Measurements from ENCODE around the gene STX3.

STX3 gene

DNA sequence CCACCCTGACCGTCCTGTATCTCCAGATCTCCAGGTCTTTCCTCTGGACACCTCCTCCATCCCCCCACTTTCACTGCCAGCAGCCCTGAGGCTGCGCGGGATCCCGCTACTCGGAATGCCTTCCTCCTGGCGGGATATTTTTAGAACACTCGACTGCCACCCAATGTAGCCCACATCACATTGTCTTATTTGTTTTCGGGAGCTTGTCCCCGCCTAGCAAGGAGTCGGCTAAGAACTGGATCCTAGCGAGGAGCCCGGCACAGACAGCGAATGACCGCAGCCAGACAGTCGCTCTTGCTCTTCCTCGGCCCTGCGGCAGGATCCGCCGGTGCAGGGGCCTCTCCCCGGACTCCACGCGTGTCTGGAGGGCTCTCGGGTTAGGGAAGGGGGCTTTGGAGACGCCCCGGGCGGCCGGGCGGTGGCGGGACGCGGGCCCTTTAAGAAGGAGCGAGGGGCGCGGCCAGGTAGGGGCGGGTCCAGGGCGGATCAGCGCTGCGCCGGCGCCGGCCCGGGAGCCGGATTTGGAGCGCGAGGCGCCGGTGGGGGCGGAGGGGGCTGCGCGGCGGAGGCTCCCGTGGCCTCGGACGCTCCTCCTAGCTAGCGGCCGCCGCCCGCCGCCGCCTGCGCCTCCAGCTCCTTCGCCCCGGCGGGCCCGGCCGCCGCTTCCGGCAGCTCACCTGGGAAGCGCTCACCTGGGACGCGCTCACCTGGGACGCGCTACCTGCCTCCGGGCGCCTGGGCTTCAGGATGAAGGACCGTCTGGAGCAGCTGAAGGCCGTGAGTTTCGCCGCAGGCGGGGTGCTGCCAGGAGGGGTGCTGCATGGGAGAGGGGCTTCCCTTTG is at the start of gene STX3:
Gene STX3 (plus strand): TSS at position 518 of the 842 bp plus-strand sequence. CDS start 230 bp downstream, at position 748.
- H3K9ac ChIP-seq (ENCODE audit: low read length in 2 of 2), result peak within 1 kb of the TSS; percentile 71 to 77
- H3K4me1 ChIP-seq (ENCODE audit: control insufficient read depth, insufficient read depth, low read length), result peaks cover 20% of the 10 kb centered on the region
- no peaks in the 10 kb centered on the region for H3K9me3 ChIP-seq (ENCODE audit: control insufficient read depth in 2 of 2, low read length in 2 of 2)
- no peaks in the 10 kb centered on the region for H3K27me3 ChIP-seq (ENCODE audit: control insufficient read depth in 1 of 2, insufficient read depth in 2 of 2, low read length in 2 of 2)
- peak within 1 kb of the TSS; percentile 77 for H3K27ac ChIP-seq (ENCODE audit: low read length)
- H3K36me3 ChIP-seq (ENCODE audit: control insufficient read depth in 2 of 2, insufficient read depth in 2 of 2, low read length in 2 of 2), result no peaks in the 10 kb centered on the region
- peak within 1 kb of the TSS; percentile 89 to 96 for H3K4me3 ChIP-seq (ENCODE audit: low read length in 2 of 2)

DNA sequence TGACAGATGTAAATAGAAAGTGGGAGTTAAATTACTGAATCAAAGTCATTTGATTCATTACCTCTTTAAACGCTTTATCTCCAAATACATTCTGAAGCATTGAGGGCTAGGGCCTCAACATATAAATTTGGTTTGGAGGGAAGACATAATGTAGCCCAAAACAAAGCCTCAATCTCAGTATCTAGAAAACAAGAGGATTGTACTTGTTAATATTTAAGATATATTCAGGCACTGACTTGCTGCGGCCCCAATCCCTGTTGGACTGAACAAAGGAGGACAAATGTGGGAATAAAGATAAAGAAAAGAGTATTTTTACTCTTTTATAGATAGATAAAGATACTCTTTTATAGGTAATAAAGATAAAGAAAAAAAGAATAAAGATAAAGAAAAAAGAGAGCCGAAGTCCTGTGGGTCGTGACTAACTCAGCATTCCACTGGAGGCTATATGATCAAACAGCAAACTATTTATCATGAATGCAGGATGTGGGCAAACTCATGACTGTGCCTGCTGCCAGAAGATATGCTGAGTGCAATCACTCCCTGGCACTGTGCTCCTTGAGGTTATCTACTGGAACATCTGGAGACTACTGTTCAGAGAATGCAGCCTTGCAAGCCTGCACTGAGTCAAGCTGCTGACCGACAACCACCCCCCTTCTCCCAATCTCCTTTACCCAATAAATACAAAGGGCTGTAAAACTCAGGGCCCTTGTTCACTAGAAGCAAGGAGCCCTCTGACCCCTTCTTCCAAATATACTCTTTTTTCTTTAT is 48.5 kb upstream of the STX3 start:
- H3K9ac ChIP-seq (ENCODE audit: low read length in 2 of 2), result no peak overlapping the region
- no peak overlapping the region for H3K27ac ChIP-seq (ENCODE audit: low read length)
- no peaks in the 10 kb centered on the region for H3K36me3 ChIP-seq (ENCODE audit: control insufficient read depth in 2 of 2, insufficient read depth in 2 of 2, low read length in 2 of 2)
- no peak overlapping the region for H3K4me3 ChIP-seq (ENCODE audit: low read length in 2 of 2)
- H3K4me1 ChIP-seq (ENCODE audit: control insufficient read depth, insufficient read depth, low read length), result no peaks in the 10 kb centered on the region
- no peaks in the 10 kb centered on the region for H3K9me3 ChIP-seq (ENCODE audit: control insufficient read depth in 2 of 2, low read length in 2 of 2)
- H3K27me3 ChIP-seq (ENCODE audit: control insufficient read depth in 1 of 2, insufficient read depth in 2 of 2, low read length in 2 of 2), result peaks cover 0 to 2% of the 10 kb centered on the region in 2 donors

DNA sequence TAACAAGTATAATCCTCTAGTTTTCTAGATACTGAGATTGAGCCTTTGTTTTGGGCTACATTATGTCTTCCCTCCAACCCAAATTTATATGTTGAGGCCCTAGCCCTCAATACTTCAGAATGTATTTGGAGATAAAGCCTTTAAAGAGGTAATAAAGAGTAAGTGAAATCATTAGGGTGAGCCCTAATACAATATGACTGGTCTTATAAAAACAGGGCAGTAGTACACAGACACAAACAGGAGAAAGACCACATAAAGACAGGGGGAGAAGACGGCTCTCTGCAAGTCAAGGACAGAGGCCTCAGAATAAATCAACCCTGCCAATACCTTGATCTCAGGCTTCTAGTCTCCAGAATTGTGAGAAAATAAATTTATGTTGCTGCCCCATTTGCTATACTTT is 47.8 kb upstream of the STX3 start:
- Histone ChIP-seq H3K27ac (ENCODE audit: low read length) (no peak overlapping the region), H3K9me3 (ENCODE audit: control insufficient read depth in 2 of 2, low read length in 2 of 2) (no peaks in the 10 kb centered on the region), H3K9ac (ENCODE audit: low read length in 2 of 2) (no peak overlapping the region), H3K4me1 (ENCODE audit: control insufficient read depth, insufficient read depth, low read length) (no peaks in the 10 kb centered on the region), H3K27me3 (ENCODE audit: control insufficient read depth in 1 of 2, insufficient read depth in 2 of 2, low read length in 2 of 2) (peaks cover 0 to 2% of the 10 kb centered on the region in 2 donors), H3K36me3 (ENCODE audit: control insufficient read depth in 2 of 2, insufficient read depth in 2 of 2, low read length in 2 of 2) (no peaks in the 10 kb centered on the region), H3K4me3 (ENCODE audit: low read length in 2 of 2) (no peak overlapping the region)

DNA sequence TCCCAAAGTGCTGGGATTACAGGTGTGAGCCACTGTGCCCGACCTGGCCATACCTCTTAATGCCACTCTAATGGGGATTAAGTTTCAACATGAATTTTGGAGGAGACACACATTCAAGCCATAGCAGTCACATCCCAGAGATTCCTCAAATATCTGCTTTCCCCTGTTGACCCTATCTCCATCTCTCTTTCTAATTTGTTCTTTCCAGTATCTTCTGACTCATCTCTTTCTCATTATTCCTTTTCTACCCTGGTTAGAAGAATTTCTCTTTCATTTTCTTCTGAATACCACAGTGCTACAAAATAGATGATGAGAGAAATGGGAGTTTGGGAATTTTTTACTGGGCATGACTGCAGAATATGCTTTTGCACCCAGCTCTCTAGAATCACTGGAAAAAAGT is 46.6 kb upstream of the STX3 start:
- Histone ChIP-seq H3K36me3 (ENCODE audit: control insufficient read depth in 2 of 2, insufficient read depth in 2 of 2, low read length in 2 of 2) (no peaks in the 10 kb centered on the region), H3K4me1 (ENCODE audit: control insufficient read depth, insufficient read depth, low read length) (no peaks in the 10 kb centered on the region), H3K9me3 (ENCODE audit: control insufficient read depth in 2 of 2, low read length in 2 of 2) (no peaks in the 10 kb centered on the region), H3K27me3 (ENCODE audit: control insufficient read depth in 1 of 2, insufficient read depth in 2 of 2, low read length in 2 of 2) (peaks cover 0 to 6% of the 10 kb centered on the region in 2 donors), H3K27ac (ENCODE audit: low read length) (no peak overlapping the region), H3K9ac (ENCODE audit: low read length in 2 of 2) (no peak overlapping the region), H3K4me3 (ENCODE audit: low read length in 2 of 2) (no peak overlapping the region)

DNA sequence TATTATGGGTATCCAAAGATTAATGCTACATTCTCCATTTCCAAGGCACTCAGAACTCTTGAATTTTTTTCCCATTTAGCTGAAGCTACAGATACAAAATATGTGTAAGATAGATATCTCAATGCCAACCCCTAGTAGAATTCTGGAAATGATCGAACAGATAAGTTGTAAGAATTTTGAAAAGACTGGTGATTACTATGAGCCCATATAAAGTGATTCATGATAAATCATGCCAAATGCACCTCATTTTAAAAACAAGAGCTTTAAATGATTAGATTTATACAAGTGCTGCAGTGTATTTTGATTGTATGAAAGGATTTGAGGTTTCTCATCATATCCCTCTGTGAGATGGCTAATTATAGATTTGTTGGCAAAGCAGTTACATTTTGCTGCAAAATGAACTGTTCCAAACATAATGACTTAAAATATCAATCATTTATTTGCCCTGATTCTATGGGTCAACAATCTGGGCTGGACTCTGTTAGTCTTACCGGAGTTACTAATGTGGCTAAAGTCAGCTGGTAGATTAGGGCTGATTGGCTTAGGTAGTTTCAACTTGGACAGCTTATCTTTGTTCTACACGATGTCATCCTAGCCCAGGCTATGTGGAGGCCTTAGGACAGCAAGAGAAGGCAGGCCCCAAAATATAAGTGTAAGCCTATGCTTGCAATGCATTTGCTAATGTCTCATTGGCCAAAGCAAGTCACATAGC is 44.9 kb upstream of the STX3 start:
- H3K9ac ChIP-seq (ENCODE audit: low read length in 2 of 2), result no peak overlapping the region
- H3K4me3 ChIP-seq (ENCODE audit: low read length in 2 of 2), result no peak overlapping the region
- no peaks in the 10 kb centered on the region for H3K9me3 ChIP-seq (ENCODE audit: control insufficient read depth in 2 of 2, low read length in 2 of 2)
- no peaks in the 10 kb centered on the region for H3K4me1 ChIP-seq (ENCODE audit: control insufficient read depth, insufficient read depth, low read length)
- peaks cover 0 to 6% of the 10 kb centered on the region in 2 donors for H3K27me3 ChIP-seq (ENCODE audit: control insufficient read depth in 1 of 2, insufficient read depth in 2 of 2, low read length in 2 of 2)
- no peaks in the 10 kb centered on the region for H3K36me3 ChIP-seq (ENCODE audit: control insufficient read depth in 2 of 2, insufficient read depth in 2 of 2, low read length in 2 of 2)
- no peak overlapping the region for H3K27ac ChIP-seq (ENCODE audit: low read length)

DNA sequence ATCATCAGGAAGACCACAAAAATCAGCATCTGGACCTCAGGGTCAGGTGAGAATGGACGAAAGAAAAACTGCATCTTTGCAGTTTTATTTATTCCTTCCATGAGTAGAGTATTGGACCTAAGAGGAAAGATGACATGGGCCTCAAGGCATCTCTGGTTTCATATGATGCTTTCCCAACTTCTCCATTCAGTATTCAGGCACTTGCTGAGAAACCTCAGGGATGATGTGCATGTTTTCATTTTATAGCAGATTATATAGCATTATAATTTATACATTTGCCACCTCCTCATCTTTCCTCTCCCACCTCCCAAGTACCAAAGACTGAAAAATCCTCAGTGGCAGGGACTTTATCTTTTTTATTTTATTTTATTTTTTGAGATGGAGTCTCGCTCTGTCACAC is 41.4 kb upstream of the STX3 start, which contains the start of gene OR10V1:
Gene OR10V1 (minus strand): TSS at position 101 of the 400 bp plus-strand sequence. CDS start 0 bp downstream, at position 101.
- Histone ChIP-seq H3K9ac (ENCODE audit: low read length in 2 of 2) (no peak within 1 kb of the TSS), H3K27ac (ENCODE audit: low read length) (no peak within 1 kb of the TSS), H3K9me3 (ENCODE audit: control insufficient read depth in 2 of 2, low read length in 2 of 2) (no peaks in the 10 kb centered on the region), H3K36me3 (ENCODE audit: control insufficient read depth in 2 of 2, insufficient read depth in 2 of 2, low read length in 2 of 2) (no peaks in the 10 kb centered on the region), H3K4me1 (ENCODE audit: control insufficient read depth, insufficient read depth, low read length) (no peaks in the 10 kb centered on the region), H3K27me3 (ENCODE audit: control insufficient read depth in 1 of 2, insufficient read depth in 2 of 2, low read length in 2 of 2) (peaks cover 0 to 4% of the 10 kb centered on the region in 2 donors), H3K4me3 (ENCODE audit: low read length in 2 of 2) (no peak within 1 kb of the TSS)

DNA sequence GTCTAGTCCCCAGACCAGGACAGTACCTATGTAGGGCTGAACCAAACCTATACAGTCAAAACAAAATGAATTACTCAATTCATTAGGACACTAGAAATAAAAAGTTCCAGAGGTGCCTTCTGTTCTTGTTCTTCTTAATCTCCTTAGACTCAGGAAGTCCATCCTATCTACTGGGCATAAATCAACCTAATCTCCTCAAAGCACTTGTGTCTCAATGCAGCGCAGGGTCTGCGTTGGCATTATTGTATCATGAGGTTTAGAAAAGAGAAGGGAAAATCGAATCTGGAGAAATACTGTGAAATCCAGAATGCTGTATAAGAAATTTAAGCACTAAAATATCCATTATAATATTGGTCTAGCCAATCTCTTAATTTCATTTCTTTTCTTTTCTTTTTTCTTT is 39.1 kb upstream of the STX3 start:
- Histone ChIP-seq H3K4me1 (ENCODE audit: control insufficient read depth, insufficient read depth, low read length) (no peaks in the 10 kb centered on the region), H3K9me3 (ENCODE audit: control insufficient read depth in 2 of 2, low read length in 2 of 2) (no peaks in the 10 kb centered on the region), H3K27me3 (ENCODE audit: control insufficient read depth in 1 of 2, insufficient read depth in 2 of 2, low read length in 2 of 2) (peaks cover 0 to 4% of the 10 kb centered on the region in 2 donors), H3K9ac (ENCODE audit: low read length in 2 of 2) (no peak overlapping the region), H3K27ac (ENCODE audit: low read length) (no peak overlapping the region), H3K4me3 (ENCODE audit: low read length in 2 of 2) (no peak overlapping the region), H3K36me3 (ENCODE audit: control insufficient read depth in 2 of 2, insufficient read depth in 2 of 2, low read length in 2 of 2) (no peaks in the 10 kb centered on the region)

DNA sequence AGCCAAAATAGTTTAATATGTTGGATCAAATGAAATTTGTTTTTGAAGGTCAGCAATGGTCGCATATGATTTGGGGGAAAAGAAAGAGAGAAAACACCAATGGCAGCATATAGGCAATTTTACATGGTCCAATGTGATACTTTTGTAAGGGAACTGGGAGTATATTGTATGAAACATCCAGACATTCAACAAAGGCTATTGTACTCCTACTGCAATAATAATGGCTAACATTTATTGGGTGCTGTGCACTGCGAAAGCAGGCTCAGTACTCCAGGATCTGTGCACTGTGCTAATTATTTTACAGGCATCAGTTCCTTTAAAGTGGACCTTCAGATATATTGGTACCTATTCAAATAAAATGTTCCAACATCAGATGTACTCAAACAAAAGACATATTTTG is 35.6 kb upstream of the STX3 start:
- H3K9ac ChIP-seq (ENCODE audit: low read length in 2 of 2), result no peak overlapping the region

DNA sequence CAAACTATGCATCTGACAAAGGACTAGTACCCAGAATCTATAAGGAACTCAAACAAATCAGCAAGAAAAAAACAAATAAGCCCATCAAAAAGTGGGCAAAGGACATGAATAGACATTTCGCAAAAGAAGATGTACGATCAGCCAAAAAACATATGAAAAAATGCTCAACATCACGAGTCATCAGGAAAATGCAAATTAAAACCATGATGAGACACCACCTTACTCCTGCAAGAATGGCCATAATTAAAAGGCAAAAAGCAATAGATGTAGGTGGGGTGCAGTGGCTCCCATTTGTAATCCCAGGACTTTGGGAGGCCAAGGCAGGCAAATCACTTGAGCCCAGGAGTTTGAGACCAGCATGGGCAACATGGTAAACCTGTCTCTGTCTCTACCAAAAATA is 31.1 kb upstream of the STX3 start:
- no peak overlapping the region for H3K4me3 ChIP-seq (ENCODE audit: low read length in 2 of 2)
- no peaks in the 10 kb centered on the region for H3K4me1 ChIP-seq (ENCODE audit: control insufficient read depth, insufficient read depth, low read length)
- H3K27ac ChIP-seq (ENCODE audit: low read length), result no peak overlapping the region

More for the DNA sequence above, 35.6 kb upstream of the STX3 start:
- Histone ChIP-seq H3K4me3 (ENCODE audit: low read length in 2 of 2) (no peak overlapping the region), H3K27ac (ENCODE audit: low read length) (no peak overlapping the region), H3K9me3 (ENCODE audit: control insufficient read depth in 2 of 2, low read length in 2 of 2) (no peaks in the 10 kb centered on the region), H3K36me3 (ENCODE audit: control insufficient read depth in 2 of 2, insufficient read depth in 2 of 2, low read length in 2 of 2) (no peaks in the 10 kb centered on the region), H3K4me1 (ENCODE audit: control insufficient read depth, insufficient read depth, low read length) (no peaks in the 10 kb centered on the region), H3K27me3 (ENCODE audit: control insufficient read depth in 1 of 2, insufficient read depth in 2 of 2, low read length in 2 of 2) (no peaks in the 10 kb centered on the region)

DNA sequence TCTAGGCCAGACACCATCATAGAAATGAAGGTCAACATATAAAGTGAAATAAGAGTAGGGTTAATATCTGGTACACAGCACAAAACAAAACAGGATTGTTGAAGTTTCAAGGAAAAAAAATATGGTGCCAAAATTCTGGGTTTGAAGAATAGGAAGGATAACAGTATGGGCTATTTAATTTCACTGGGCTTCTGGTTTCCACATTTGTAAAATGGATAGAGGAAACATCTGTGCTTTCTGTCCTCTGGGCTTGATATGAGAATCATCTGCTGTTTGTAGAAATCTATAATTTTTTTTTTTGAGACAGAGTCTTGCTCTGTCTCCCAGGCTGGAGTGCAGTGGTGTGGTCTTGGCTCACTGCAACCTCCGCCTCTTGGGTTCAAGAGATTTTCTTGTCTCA is 27.8 kb upstream of the STX3 start:
- no peaks in the 10 kb centered on the region for H3K9me3 ChIP-seq (ENCODE audit: control insufficient read depth in 2 of 2, low read length in 2 of 2)

More for the DNA sequence above, 31.1 kb upstream of the STX3 start:
- Histone ChIP-seq H3K9ac (ENCODE audit: low read length in 2 of 2) (no peak overlapping the region), H3K9me3 (ENCODE audit: control insufficient read depth in 2 of 2, low read length in 2 of 2) (no peaks in the 10 kb centered on the region), H3K36me3 (ENCODE audit: control insufficient read depth in 2 of 2, insufficient read depth in 2 of 2, low read length in 2 of 2) (no peaks in the 10 kb centered on the region), H3K27me3 (ENCODE audit: control insufficient read depth in 1 of 2, insufficient read depth in 2 of 2, low read length in 2 of 2) (no peaks in the 10 kb centered on the region)

More for the DNA sequence above, 27.8 kb upstream of the STX3 start:
- Histone ChIP-seq H3K36me3 (ENCODE audit: control insufficient read depth in 2 of 2, insufficient read depth in 2 of 2, low read length in 2 of 2) (no peaks in the 10 kb centered on the region), H3K27me3 (ENCODE audit: control insufficient read depth in 1 of 2, insufficient read depth in 2 of 2, low read length in 2 of 2) (no peaks in the 10 kb centered on the region), H3K4me1 (ENCODE audit: control insufficient read depth, insufficient read depth, low read length) (no peaks in the 10 kb centered on the region), H3K4me3 (ENCODE audit: low read length in 2 of 2) (no peak overlapping the region), H3K27ac (ENCODE audit: low read length) (no peak overlapping the region), H3K9ac (ENCODE audit: low read length in 2 of 2) (no peak overlapping the region)
